H1 (cell line): ENCODE results near the gene HS2ST1. TPM values are rescaled to one million over a fixed set of nuclear protein-coding genes. Genes with fewer than 3 reads are reported as not detected.

Source experiments
- CTCF ChIA-PET: fragments of 300-600 bp; sonication (Branson Sonifier 250); formaldehyde crosslinking; loops from one replicate; lab custom pipeline; 2021; ENCODE audit not compliant: partially characterized antibody; lab: Charles Lee
- POLR2A ChIA-PET: fragments of 300-600 bp; sonication (Branson Sonifier 250); formaldehyde crosslinking; loops from one replicate; lab custom pipeline; 2021; ENCODE audit warnings: inconsistent platforms; ENCODE audit not compliant: partially characterized antibody; lab: Charles Lee
- DNase-seq, 2 experiments: peaks; one replicate each; pipeline versions ENCODE4 v3.0.0 to v3.0.0-alpha.2; 2010 to 2022; ENCODE audit warnings: low spot score in 2 of 2, low read depth in 1 of 2, mixed read lengths in 1 of 2
- FAIRE-seq: peaks from 2 replicates; lab custom pipeline; 2011; peaks lifted over from hg19 to GRCh38; lab: Jason Lieb, UNC
- H2AFZ ChIP-seq: 2 replicates; pipeline ENCODE4 v1.8.1; 2012; ENCODE audit warnings: low read length, inconsistent platforms
- H2AK5ac ChIP-seq: 2 replicates; pipeline ENCODE4 v1.6.1; 2013; ENCODE audit warnings: low read depth, low read length
- H2BK120ac ChIP-seq: replicated peaks from 2 replicates; pipeline ENCODE3; 2013; ENCODE audit warnings: low read depth, low read length, inconsistent platforms
- H2BK12ac ChIP-seq: 2 replicates; pipeline ENCODE4 v1.6.1; 2013; ENCODE audit warnings: low read depth, low read length
- H2BK15ac ChIP-seq: 2 replicates; pipeline ENCODE4 v1.6.1; 2013; ENCODE audit warnings: low read length
- H2BK20ac ChIP-seq: 2 replicates; pipeline ENCODE4 v1.6.1; 2013; ENCODE audit warnings: low read length
- H2BK5ac ChIP-seq: 2 replicates; pipeline ENCODE4 v1.6.1; 2013; ENCODE audit warnings: low read depth, low read length
- H3K14ac ChIP-seq: 2 replicates; pipeline ENCODE4 v1.6.1; 2013; ENCODE audit warnings: inconsistent platforms; ENCODE audit not compliant: insufficient read length
- H3K18ac ChIP-seq: 2 replicates; pipeline ENCODE4 v1.6.1; 2013; ENCODE audit warnings: low read length; ENCODE audit errors: extremely low read depth
- H3K23ac ChIP-seq: 2 replicates; pipeline ENCODE4 v1.6.1; 2013; ENCODE audit warnings: inconsistent platforms; ENCODE audit not compliant: insufficient read length
- H3K23me2 ChIP-seq: 2 replicates; pipeline ENCODE4 v1.6.1; 2013; ENCODE audit warnings: low read depth, low read length
- H3K27ac ChIP-seq: 2 replicates; pipeline ENCODE4 v1.6.1; 2011; ENCODE audit warnings: low read depth, low read length, inconsistent platforms
- H3K27me3 ChIP-seq, 4 experiments: replicated peaks in 1 of 4; 1 replicate in 1 of 4; 2 replicates in 3 of 4; pipeline versions ENCODE4 v1.6.1 to v1.8.1; 2011 to 2013; ENCODE audit warnings: low read length in 3 of 4, mild to moderate bottlenecking in 3 of 4, inconsistent platforms in 2 of 4, mixed read lengths in 2 of 4, moderate library complexity in 1 of 4; ENCODE audit not compliant: control insufficient read depth in 3 of 4, insufficient read depth in 3 of 4; ENCODE audit errors: extremely low read depth in 1 of 4
- H3K36me3 ChIP-seq, 4 experiments: 2 replicates each; pipeline versions ENCODE4 v1.6.1 to v1.8.1; 2011 to 2013; ENCODE audit warnings: mild to moderate bottlenecking in 4 of 4, low read length in 3 of 4, moderate library complexity in 2 of 4, control low read depth in 1 of 4, inconsistent platforms in 1 of 4; ENCODE audit not compliant: insufficient read depth in 4 of 4, control insufficient read depth in 2 of 4
- H3K4ac ChIP-seq: replicated peaks from 2 replicates; pipeline ENCODE3; 2013; ENCODE audit warnings: low read length, low read depth, mixed read lengths, inconsistent platforms; ENCODE audit not compliant: insufficient read length
- H3K4me1 ChIP-seq, 4 experiments: replicated peaks in 1 of 4; 1 replicate in 1 of 4; 2 replicates in 3 of 4; pipeline versions ENCODE4 v1.6.1 to v1.8.1; 2011 to 2013; ENCODE audit warnings: low read length in 3 of 4, inconsistent platforms in 2 of 4, mixed read lengths in 1 of 4; ENCODE audit not compliant: insufficient read depth in 4 of 4, control insufficient read depth in 3 of 4
- H3K4me2 ChIP-seq, 2 experiments: 2 replicates each; pipeline versions ENCODE4 v1.6.1 to v1.8.1; 2011 to 2013; ENCODE audit warnings: low read depth in 2 of 2, low read length in 2 of 2, control low read depth in 1 of 2, inconsistent platforms in 1 of 2, mild to moderate bottlenecking in 1 of 2; ENCODE audit not compliant: insufficient read depth in 1 of 2
- H3K4me3 ChIP-seq, 4 experiments: fragments of 200-600, 300-600 bp in 1 of 4; sonication (generic), shearing (Covaris generic), sonication (Bioruptor Twin) in 1 of 4; 2 replicates each; pipeline versions ENCODE4 v1.5.1 to v1.8.1; 2011 to 2016; ENCODE audit warnings: low read length in 4 of 4, low read depth in 3 of 4, control low read depth in 2 of 4, inconsistent platforms in 2 of 4, mild to moderate bottlenecking in 2 of 4, mixed read lengths in 1 of 4, moderate library complexity in 1 of 4; ENCODE audit not compliant: insufficient read depth in 2 of 4; ENCODE audit errors: extremely low read depth in 1 of 4
- H3K56ac ChIP-seq: replicated peaks from 2 replicates; pipeline ENCODE3; 2013; ENCODE audit warnings: low read depth, mild to moderate bottlenecking, mixed read lengths, low read length, inconsistent platforms; ENCODE audit not compliant: insufficient read length
- H3K79me1 ChIP-seq: 2 replicates; pipeline ENCODE4 v1.6.1; 2013; ENCODE audit warnings: low read depth, low read length, control low read depth
- H3K79me2 ChIP-seq, 2 experiments: 2 replicates each; pipeline versions ENCODE4 v1.6.1 to v1.8.1; 2012 to 2013; ENCODE audit warnings: low read length in 2 of 2, mild to moderate bottlenecking in 2 of 2, inconsistent platforms in 1 of 2; ENCODE audit not compliant: insufficient read depth in 2 of 2, control insufficient read depth in 1 of 2
- H3K9ac ChIP-seq, 4 experiments: replicated peaks in 1 of 4; 1 replicate in 1 of 4; 2 replicates in 3 of 4; pipeline versions ENCODE4 v1.6.1 to v1.8.1; 2011 to 2013; ENCODE audit warnings: low read depth in 3 of 4, low read length in 3 of 4, control low read depth in 2 of 4, mild to moderate bottlenecking in 2 of 4, moderate library complexity in 2 of 4, inconsistent platforms in 1 of 4; ENCODE audit errors: extremely low read depth in 1 of 4
- H3K9me3 ChIP-seq, 2 experiments: 2 replicates each; pipeline versions ENCODE4 v1.6.1 to v1.8.1; 2012 to 2013; ENCODE audit warnings: mild to moderate bottlenecking in 2 of 2, moderate library complexity in 2 of 2, control low read depth in 1 of 2, inconsistent platforms in 1 of 2, low read depth in 1 of 2, low read length in 1 of 2, mixed read lengths in 1 of 2; ENCODE audit not compliant: insufficient read depth in 2 of 2
- H4K20me1 ChIP-seq, 2 experiments: replicated peaks in 1 of 2; 2 replicates each; pipeline versions ENCODE3 to v1.8.1; 2011 to 2013; ENCODE audit warnings: inconsistent platforms in 2 of 2, low read length in 2 of 2, mild to moderate bottlenecking in 1 of 2; ENCODE audit not compliant: insufficient read depth in 2 of 2, control insufficient read depth in 1 of 2
- H4K5ac ChIP-seq: 2 replicates; pipeline ENCODE4 v1.6.1; 2013; ENCODE audit warnings: low read length, low read depth, mixed read lengths, inconsistent platforms; ENCODE audit not compliant: insufficient read length
- H4K8ac ChIP-seq: 2 replicates; pipeline ENCODE4 v1.8.0; 2013; ENCODE audit warnings: mild to moderate bottlenecking, moderate library complexity, low read length, inconsistent platforms; ENCODE audit not compliant: insufficient read depth; ENCODE audit errors: extremely low read depth
- H4K91ac ChIP-seq: replicated peaks from 2 replicates; pipeline ENCODE3; 2013; ENCODE audit warnings: low read length, mixed read lengths, inconsistent platforms; ENCODE audit not compliant: insufficient read length
- CHD2 ChIP-seq: IDR thresholded peaks from 2 replicates; pipeline ENCODE4 v1.6.1; 2012; ENCODE audit warnings: low read length, improper control_type of control experiment
- KDM4A ChIP-seq: IDR thresholded peaks from one replicate; pipeline ENCODE4 v1.7.1; 2012; ENCODE audit warnings: low read depth, mild to moderate bottlenecking, moderate library complexity, low read length, inconsistent platforms; ENCODE audit not compliant: severe bottlenecking
- SIN3A ChIP-seq, 2 experiments: IDR thresholded peaks in 1 of 2; conservative IDR thresholded peaks in 1 of 2; 2 replicates each; pipeline ENCODE4 v1.6.1; 2011 to 2012; ENCODE audit warnings: low read length in 2 of 2, improper control_type of control experiment in 1 of 2, low read depth in 1 of 2, mild to moderate bottlenecking in 1 of 2
- TAF1 ChIP-seq: IDR thresholded peaks from 2 replicates; pipeline ENCODE4 v1.6.1; 2011; ENCODE audit warnings: mild to moderate bottlenecking, low read depth, low read length
- ZNF274 ChIP-seq: IDR thresholded peaks from 2 replicates; pipeline ENCODE4 v1.7.0; 2012; ENCODE audit warnings: low read length, borderline replicate concordance; ENCODE audit errors: extremely low read depth
- WGBS, 2 experiments: shearing (Covaris generic) in 1 of 2; methylation state at CpG; one replicate each; pipeline versions ENCODE4 v1.1.6 to v1.1.7; 2013 to 2015; ENCODE audit warnings: low lambda C conversion rate in 2 of 2, mixed read lengths in 2 of 2, inconsistent platforms in 1 of 2, low coverage in 1 of 2, missing lambda C conversion rate in 1 of 2; ENCODE audit not compliant: insufficient replicate concordance in 2 of 2, insufficient coverage in 1 of 2, insufficient read length in 1 of 2; ENCODE audit errors: extremely low coverage in 1 of 2, missing lambda C conversion rate in 1 of 2; 5-methylcytosine and 5-hydroxymethylcytosine counted together
- polyA plus RNA-seq, 7 experiments: library from polyadenylated mRNA; depleted of rRNA in 3 of 7; stranded (reverse) in 5 of 7; unstranded in 2 of 7; fragments of >200 nt in 5 of 7; fragments of 200-250 nt in 2 of 7; gene quantifications; 1 replicate in 5 of 7; 2 replicates in 1 of 7; 4 replicates in 1 of 7; pipeline versions ENCODE4 v1.2.1 to v1.2.3, GENCODE V29; 2011 to 2013; ENCODE audit warnings: missing spikeins in 2 of 7, mixed read lengths in 2 of 7
- total RNA-seq: library from RNA; stranded (reverse); fragmentation: NEBNext Ultra II Directional; extraction: Animal tissue kit (Norgen Biotek cat#: 25700); gene quantifications from 2 replicates; pipeline ENCODE4 v1.2.1, GENCODE V29; 2021

Gene HS2ST1
- total and polyA plus RNA-seq, 2 of the 8 experiments (the other 6 are each of a cell fraction or from before 2014, with no cell fraction given): 5.2 to 28.3 TPM

DNA sequence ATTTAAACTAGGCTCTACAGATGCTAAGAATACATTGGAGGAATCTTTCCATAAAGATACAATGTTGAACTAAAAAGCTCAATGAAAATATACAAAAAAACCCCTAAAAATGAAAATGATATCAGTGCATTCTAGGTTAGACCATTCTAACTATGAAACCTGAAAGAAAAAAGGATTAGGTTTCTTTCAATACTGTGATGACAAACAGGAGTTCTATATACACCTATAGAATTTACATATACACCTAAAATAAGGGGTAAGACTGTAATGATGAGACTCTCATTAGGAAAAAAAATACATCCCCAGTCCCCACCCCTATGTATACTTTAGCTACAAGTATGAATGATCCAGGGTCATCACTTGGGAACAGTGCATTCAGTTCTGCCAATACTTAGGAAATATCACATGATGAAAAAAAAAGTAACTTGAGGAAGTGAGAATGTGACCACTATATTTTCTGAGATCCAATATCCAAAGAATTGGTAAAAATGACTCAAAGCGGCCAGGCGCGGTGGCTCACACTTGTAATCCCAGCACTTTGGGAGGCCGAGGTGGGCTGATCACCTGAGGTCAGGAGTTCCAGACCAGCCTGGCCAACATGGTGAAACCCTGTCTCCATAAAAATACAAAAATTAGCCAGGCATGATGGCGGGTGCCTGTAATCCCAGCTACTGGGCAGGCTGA is 26.8 kb upstream of the HS2ST1 start:
- FAIRE-seq: no peak
- Histone ChIP-seq H3K27ac (no peak overlapping the region), H3K36me3 (peaks cover 0 to 8% (median 1%) of the 10 kb centered on the region in 4 experiments; a peak in 3 of 8 replicates), H2BK5ac (no peak overlapping the region), H2BK15ac (no peak overlapping the region), H3K27me3 (no peaks in the 10 kb centered on the region), H3K4me3 (no peak overlapping the region), H2AFZ (no peak overlapping the region), H2BK120ac (no peak overlapping the region), H3K79me1 (no peaks in the 10 kb centered on the region), H4K91ac (no peak overlapping the region), H4K20me1 (no peaks in the 10 kb centered on the region), H3K23ac (no peak overlapping the region), H3K9ac (no peak overlapping the region), H3K4ac (no peak overlapping the region), H3K4me1 (no peaks in the 10 kb centered on the region), H4K5ac (no peak overlapping the region), H2BK12ac (no peak overlapping the region), H3K79me2 (peaks cover 0 to 37% of the 10 kb centered on the region in 2 experiments; a peak in 2 of 4 replicates), H3K14ac (no peak overlapping the region), H2AK5ac (no peak overlapping the region), H3K56ac (no peak overlapping the region), H3K4me2 (no peak overlapping the region), H3K9me3 (no peaks in the 10 kb centered on the region), H2BK20ac (no peak overlapping the region), H4K8ac (no peak overlapping the region), H3K18ac (no peak overlapping the region), H3K23me2 (no peaks in the 10 kb centered on the region; the same call in 1 of the 2 replicates)
- DNase-seq: no peak
- CTCF ChIA-PET: interaction anchor here (0.7 to 1.1 kb wide), 2 partner anchors 22 to 106 kb away, joined by 3 to 6 read pairs; no protein-coding TSS in a partner anchor
- 89% methylated on average over 5 of the region's 5 CpGs; no CpG with 5 or more reads in 1 of the 2 experiments for WGBS, 2 experiments
- POLR2A ChIA-PET: no interaction called here
- TF ChIP-seq TAF1: no peak
- no peak for TF ChIP-seq CHD2
- no peak for TF ChIP-seq ZNF274
- no peak for TF ChIP-seq SIN3A (conservative IDR thresholded peaks at IDR 0.05 in 1 of 2, IDR thresholded peaks at IDR 0.05 in 1 of 2; ENCODE audit: low read depth in 1 of 2, low read length in 2 of 2)
- TF ChIP-seq KDM4A: no peak
